MM.1S (cell line): ENCODE data around the gene TBC1D16.

ENCODE experiments used
- CTCF ChIP-seq: fragments of 300-600 bp; sonication (generic); IDR thresholded peaks from 2 replicates; pipeline ENCODE4 v1.5.1; 2016; ENCODE audit warnings: antibody characterized with exemption, low read length, mixed read lengths
- EZH2 ChIP-seq: fragments of 300-600 bp; sonication (generic); optimal IDR thresholded peaks from 2 replicates; pipeline ENCODE3; 2017; ENCODE audit warnings: low read depth, mild to moderate bottlenecking, antibody characterized with exemption, low read length, mixed read lengths

DNA sequence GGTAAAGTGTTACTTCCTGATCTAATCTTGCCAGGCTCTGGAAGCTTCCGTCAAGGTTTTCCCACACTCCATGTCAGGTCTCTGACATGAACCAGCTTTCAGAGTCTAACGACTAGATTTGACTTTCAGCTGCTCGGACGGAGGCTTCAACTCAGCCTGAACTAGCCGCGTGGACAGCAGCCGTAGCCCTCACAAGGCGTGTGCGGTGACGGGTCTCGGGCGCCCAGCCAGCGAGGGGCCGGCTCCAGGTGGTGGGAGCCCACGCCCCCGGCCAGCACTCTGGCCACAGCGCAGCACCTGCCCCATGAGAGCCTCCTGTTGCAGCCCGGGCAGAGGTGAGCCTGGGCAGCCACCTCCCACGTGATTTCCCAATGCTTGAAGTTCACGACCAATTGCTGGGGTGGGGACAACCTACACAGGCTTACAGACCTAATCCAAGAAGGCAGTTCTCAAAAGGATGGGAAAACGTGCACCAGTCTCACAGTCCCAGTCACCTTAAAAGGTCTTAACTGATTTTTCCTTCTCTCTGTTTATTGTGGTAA lies 45.5 kb downstream of the TBC1D16 start:
- TF ChIP-seq CTCF (no peak), EZH2 (no peak)
